ENCODE results near the gene FASTK.
"Not testable (repeated sequence)": the region's sequence is repeated elsewhere in the genome, so short reads cannot be mapped to it uniquely, and the experiment has no call there.

Gene FASTK

GRCh38 chr7:151047976-151048815 lies 32.4 kb downstream of the FASTK start, which contains the start of gene ASIC3:
Gene ASIC3 (plus strand): TSS chr7:151048531. CDS start chr7:151048886, 355 bp downstream.
- no peak for DNase-seq
- Mint-ChIP-seq H3K4me3 (no peak within 1 kb of the TSS), H3K36me3 (ENCODE audit: low read depth) (peaks cover 21% of the 10 kb centered on the region), H3K4me1 (ENCODE audit: low read depth) (peaks cover 6% of the 10 kb centered on the region), H3K27me3 (no peaks in the 10 kb centered on the region), H3K9me3 (no peaks in the 10 kb centered on the region), H3K27ac (no peak within 1 kb of the TSS)

- Mint-ChIP-seq H3K27me3 (no peaks in the 10 kb centered on the region), H3K36me3 (ENCODE audit: low read depth) (peaks cover 33% of the 10 kb centered on the region), H3K27ac (no peak overlapping the region), H3K4me1 (ENCODE audit: low read depth) (peaks cover 1% of the 10 kb centered on the region), H3K9me3 (no peaks in the 10 kb centered on the region), H3K4me3 (no peak overlapping the region)
- DNase-seq = no peak
Observed at GRCh38 chr7:151046603-151047573, 33.7 kb downstream of the FASTK start.

- no peak for DNase-seq
- no peaks in the 10 kb centered on the region for H3K4me1 Mint-ChIP-seq (ENCODE audit: low read depth)
- H3K4me3 Mint-ChIP-seq = no peak overlapping the region
- H3K36me3 Mint-ChIP-seq (ENCODE audit: low read depth) = peaks cover 41% of the 10 kb centered on the region
- peak overlapping the region; percentile 66 for H3K27ac Mint-ChIP-seq
- H3K27me3 Mint-ChIP-seq = no peaks in the 10 kb centered on the region
- H3K9me3 Mint-ChIP-seq = no peaks in the 10 kb centered on the region
Observed at GRCh38 chr7:151045967-151046366, 34.6 kb downstream of the FASTK start.

GRCh38 chr7:151045262-151045661 lies 35.3 kb downstream of the FASTK start:
- no peaks in the 10 kb centered on the region for H3K9me3 Mint-ChIP-seq
- H3K36me3 Mint-ChIP-seq (ENCODE audit: low read depth) = peaks cover 45% of the 10 kb centered on the region
- DNase-seq = no peak
- no peaks in the 10 kb centered on the region for H3K27me3 Mint-ChIP-seq
- no peaks in the 10 kb centered on the region for H3K4me1 Mint-ChIP-seq (ENCODE audit: low read depth)
- H3K27ac Mint-ChIP-seq = no peak overlapping the region
- no peak overlapping the region for H3K4me3 Mint-ChIP-seq

- Mint-ChIP-seq H3K36me3 (ENCODE audit: low read depth) (peaks cover 45% of the 10 kb centered on the region), H3K4me3 (no peak overlapping the region), H3K4me1 (ENCODE audit: low read depth) (peaks cover 13% of the 10 kb centered on the region), H3K9me3 (no peaks in the 10 kb centered on the region), H3K27me3 (no peaks in the 10 kb centered on the region), H3K27ac (no peak overlapping the region)
- DNase-seq = no peak
Observed at GRCh38 chr7:151043959-151044358, 36.6 kb downstream of the FASTK start.

- Mint-ChIP-seq H3K4me1 (ENCODE audit: low read depth) (peaks cover 18% of the 10 kb centered on the region), H3K36me3 (ENCODE audit: low read depth) (peaks cover 46% of the 10 kb centered on the region)
- not testable (repeated sequence) for H3K27me3 Mint-ChIP-seq, H3K27ac Mint-ChIP-seq, DNase-seq, H3K9me3 Mint-ChIP-seq, H3K4me3 Mint-ChIP-seq
Observed at GRCh38 chr7:151043449-151043848, 37.2 kb downstream of the FASTK start.

GRCh38 chr7:151040616-151041375 lies 39.8 kb downstream of the FASTK start:
- no peaks in the 10 kb centered on the region for H3K9me3 Mint-ChIP-seq
- H3K4me1 Mint-ChIP-seq (ENCODE audit: low read depth) = peaks cover 18% of the 10 kb centered on the region
- H3K4me3 Mint-ChIP-seq = no peak overlapping the region
- H3K27me3 Mint-ChIP-seq = no peaks in the 10 kb centered on the region
- H3K36me3 Mint-ChIP-seq (ENCODE audit: low read depth) = peaks cover 58% of the 10 kb centered on the region
- no peak overlapping the region for H3K27ac Mint-ChIP-seq
- DNase-seq = no peak

GRCh38 chr7:151039850-151040548 lies 40.6 kb downstream of the FASTK start:
- Mint-ChIP-seq H3K27me3 (no peaks in the 10 kb centered on the region), H3K9me3 (no peaks in the 10 kb centered on the region), H3K36me3 (ENCODE audit: low read depth) (peaks cover 60% of the 10 kb centered on the region), H3K27ac (peak overlapping the region; percentile 96), H3K4me1 (ENCODE audit: low read depth) (peaks cover 18% of the 10 kb centered on the region), H3K4me3 (no peak overlapping the region)
- no peak for DNase-seq

- no peaks in the 10 kb centered on the region for H3K9me3 Mint-ChIP-seq
- H3K4me3 Mint-ChIP-seq = peak overlapping the region; percentile 21
- H3K27me3 Mint-ChIP-seq = no peaks in the 10 kb centered on the region
- peaks cover 18% of the 10 kb centered on the region for H3K4me1 Mint-ChIP-seq (ENCODE audit: low read depth)
- H3K36me3 Mint-ChIP-seq (ENCODE audit: low read depth) = peaks cover 60% of the 10 kb centered on the region
- DNase-seq = peak; percentile 82
- H3K27ac Mint-ChIP-seq = peak overlapping the region; percentile 96
Observed at GRCh38 chr7:151038951-151039849, 41.4 kb downstream of the FASTK start.

GRCh38 chr7:151035902-151036301 lies 44.7 kb downstream of the FASTK start:
- Mint-ChIP-seq H3K27ac (no peak overlapping the region), H3K4me1 (ENCODE audit: low read depth) (peaks cover 18% of the 10 kb centered on the region), H3K4me3 (no peak overlapping the region), H3K36me3 (ENCODE audit: low read depth) (peaks cover 65% of the 10 kb centered on the region), H3K9me3 (no peaks in the 10 kb centered on the region), H3K27me3 (no peaks in the 10 kb centered on the region)
- DNase-seq = no peak

GRCh38 chr7:151035026-151035717 lies 45.4 kb downstream of the FASTK start:
- H3K4me1 Mint-ChIP-seq (ENCODE audit: low read depth) = peaks cover 18% of the 10 kb centered on the region
- no peaks in the 10 kb centered on the region for H3K27me3 Mint-ChIP-seq
- no peak overlapping the region for H3K4me3 Mint-ChIP-seq
- peaks cover 64% of the 10 kb centered on the region for H3K36me3 Mint-ChIP-seq (ENCODE audit: low read depth)
- DNase-seq = no peak
- H3K9me3 Mint-ChIP-seq = no peaks in the 10 kb centered on the region
- H3K27ac Mint-ChIP-seq = no peak overlapping the region

- H3K4me1 Mint-ChIP-seq (ENCODE audit: low read depth) = peaks cover 15% of the 10 kb centered on the region
- no peaks in the 10 kb centered on the region for H3K27me3 Mint-ChIP-seq
- H3K9me3 Mint-ChIP-seq = no peaks in the 10 kb centered on the region
- DNase-seq = no peak
- peaks cover 68% of the 10 kb centered on the region for H3K36me3 Mint-ChIP-seq (ENCODE audit: low read depth)
- H3K4me3 Mint-ChIP-seq = no peak overlapping the region
- no peak overlapping the region for H3K27ac Mint-ChIP-seq
Observed at GRCh38 chr7:151034312-151035025, 46.1 kb downstream of the FASTK start.
